K562 (cell line): ENCODE data around the gene PPARG. TPM values are rescaled to one million over a fixed set of nuclear protein-coding genes. Genes with fewer than 3 reads are reported as not detected.

Source experiments
- CAMTA2 ChIP-seq: fragments of 250-450 bp; sonication (Bioruptor Pico); conservative IDR thresholded peaks from 2 replicates; pipeline ENCODE4 v1.5.1; 2022
- CBFA2T2 ChIP-seq: fragments of 450-650 bp; conservative IDR thresholded peaks from 2 replicates; pipeline ENCODE4 v1.6.1; 2017; ENCODE audit warnings: mild to moderate bottlenecking
- MCM5 ChIP-seq: fragments of 450-650 bp; IDR thresholded peaks from 2 replicates; pipeline ENCODE4 v1.6.1; 2016; ENCODE audit warnings: low read depth
- MITF ChIP-seq: IDR thresholded peaks from 2 replicates; pipeline ENCODE4 v1.6.1; 2014; ENCODE audit warnings: antibody characterized with exemption
- NUFIP1 ChIP-seq: fragments of 450-650 bp; IDR thresholded peaks from 2 replicates; pipeline ENCODE4 v1.6.1; 2018; ENCODE audit not compliant: partially characterized antibody
- SRSF7 ChIP-seq: fragments of 200-400 bp; formaldehyde crosslinking; optimal IDR thresholded peaks from 2 replicates; pipeline ENCODE3; 2017; ENCODE audit warnings: mild to moderate bottlenecking, low read depth, low read length
- USF1 ChIP-seq: sonication (generic); formaldehyde crosslinking; IDR thresholded peaks from 2 replicates; pipeline ENCODE4 v1.9.0; 2022; ENCODE audit warnings: mild to moderate bottlenecking, missing genetic modification reagents
- USF2 ChIP-seq: sonication (generic); formaldehyde crosslinking; IDR thresholded peaks from 2 replicates; pipeline ENCODE4 v1.5.0; 2020; ENCODE audit warnings: missing genetic modification reagents
- ZEB2 ChIP-seq: fragments of 450-650 bp; IDR thresholded peaks from 2 replicates; pipeline ENCODE4 v1.6.1; 2016
- polyA plus RNA-seq, 8 experiments: library from polyadenylated mRNA; depleted of rRNA in 4 of 8; stranded (reverse) in 5 of 8; unstranded in 3 of 8; fragments of >200 nt; fragmentation: Nextera tagmentation in 2 of 8; fragmentation: Illumina TruSeq in 1 of 8; extraction: Ambion mirVana in 2 of 8; extraction: Trizol in 1 of 8; gene quantifications; 2 replicates each; pipeline versions ENCODE4 v1.2.1 to v1.2.3, GENCODE V29; 2011 to 2014; ENCODE audit warnings: inconsistent platforms in 1 of 8, missing spikeins in 1 of 8
- total RNA-seq, 7 experiments: library from RNA; depleted of rRNA in 6 of 7; stranded (reverse); fragments of >200 nt in 6 of 7; fragmentation: Illumina TruSeq in 2 of 7; extraction: Trizol in 2 of 7; gene quantifications; 2 replicates each; pipeline versions ENCODE4 v1.2.1 to v1.2.3, GENCODE V29; 2011 to 2021; ENCODE audit warnings: low replicate concordance in 1 of 7

Gene PPARG
- total and polyA plus RNA-seq, 9 of the 15 experiments (the other 6 are each of a cell fraction or from before 2014, with no cell fraction given): not detected

GRCh38 chr3:12449889-12450682 is 161.2 kb downstream of the PPARG start (continued):
- TF ChIP-seq MITF: no peak
- no peak for TF ChIP-seq MCM5
- TF ChIP-seq NUFIP1: no peak
- no peak for TF ChIP-seq CAMTA2 (CRISPR knock-in tag)
- TF ChIP-seq SRSF7: no peak
- TF ChIP-seq CBFA2T2: peak; percentile 34; the same call in 1 of the 2 replicates
- TF ChIP-seq USF2 (CRISPR knock-in tag): peak; percentile 91
- TF ChIP-seq ZEB2: no peak
- TF ChIP-seq USF1 (CRISPR knock-in tag): peak; percentile 82
